Sigmoid colon (tissue), 7 donors: ENCODE data around the gene PEX16. TPM values are rescaled to one million over a fixed set of nuclear protein-coding genes. Genes with fewer than 3 reads are reported as not detected.

Experiments used
- DNase-seq: peaks from one replicate; pipeline ENCODE4 v3.0.0-alpha.2; 2019
- H3K27ac ChIP-seq, 4 donors: fragments of 200-600 bp; sonication (generic); one replicate each; pipeline ENCODE4 v1.5.1; 2016 to 2019; ENCODE audit warnings: mild to moderate bottlenecking in 1 of 4
- H3K27me3 ChIP-seq, 3 donors: fragments of 200-600 bp; sonication (generic); one replicate each; pipeline ENCODE4 v1.5.1; 2019; ENCODE audit warnings: mild to moderate bottlenecking in 1 of 3
- H3K36me3 ChIP-seq, 4 donors: fragments of 200-600 bp; sonication (generic); one replicate each; pipeline ENCODE4 v1.5.1; 2016 to 2019
- H3K4me1 ChIP-seq, 4 donors: fragments of 200-600 bp; sonication (generic); one replicate each; pipeline ENCODE4 v1.5.1; 2017 to 2019
- H3K4me3 ChIP-seq, 4 donors: fragments of 200-600 bp; sonication (generic); one replicate each; pipeline ENCODE4 v1.5.1; 2017 to 2019; ENCODE audit warnings: mild to moderate bottlenecking in 2 of 4, moderate library complexity in 1 of 4
- H3K9me3 ChIP-seq, 4 donors: fragments of 200-600 bp in 3 of 4; sonication (generic) in 3 of 4; one replicate each; pipeline versions ENCODE4 v1.5.1 to v1.6.1; 2013 to 2019
- EP300 ChIP-seq, 4 donors: sonication (generic); formaldehyde crosslinking; IDR thresholded peaks; one replicate each; pipeline ENCODE4 v1.6.1; 2017; ENCODE audit warnings: antibody characterized with exemption in 4 of 4
- POLR2A ChIP-seq, 2 donors: fragments of 450-650 bp; IDR thresholded peaks; one replicate each; pipeline ENCODE4 v1.6.1; 2016; ENCODE audit warnings: antibody characterized with exemption in 2 of 2, mild to moderate bottlenecking in 2 of 2, moderate library complexity in 2 of 2
- POLR2AphosphoS5 ChIP-seq, 4 donors: sonication (generic); formaldehyde crosslinking; IDR thresholded peaks; one replicate each; pipeline ENCODE4 v1.6.1; 2017; ENCODE audit warnings: antibody characterized with exemption in 4 of 4
- WGBS, 2 donors: extraction: QIAGEN DNeasy Blood & Tissue Kit; methylation state at CpG; one replicate each; pipeline ENCODE4 v1.1.7; 2013; 5-methylcytosine and 5-hydroxymethylcytosine counted together
- intact Hi-C: fragments of 100-400 bp; cut with DNase I; formaldehyde crosslinking; loops from one replicate; pipeline ENCODE4 v1.15.1; 2023
- polyA plus RNA-seq, 3 donors: library from polyadenylated mRNA; stranded (reverse); fragments of 200-250 nt; gene quantifications; one replicate each; pipeline ENCODE4 v1.2.3, GENCODE V29; 2013
- total RNA-seq, 4 donors: library from RNA; depleted of rRNA; stranded (reverse); fragments of >200 nt; gene quantifications; one replicate each; pipeline ENCODE4 v1.1.0, GENCODE V29; 2016
- TF ChIP-seq, protein P1 (sequence below), 4 experiments: fragments of 450-650 bp in 3 of 4; fragments of 200-600 bp in 1 of 4; IDR thresholded peaks; one replicate each; pipeline ENCODE4 v1.5.1; 2016 to 2019; ENCODE audit warnings: antibody characterized with exemption in 4 of 4, mild to moderate bottlenecking in 3 of 4, moderate library complexity in 2 of 4
- donor health status: healthy with polysubstance abuse.
- donor health status: Bipolar disorder and iron deficiency.
- donor health status: healthy.

The PEX16 gene
- total and polyA plus RNA-seq, 7 donors: 13.8 to 46.3 (median 28.2) TPM

DNA sequence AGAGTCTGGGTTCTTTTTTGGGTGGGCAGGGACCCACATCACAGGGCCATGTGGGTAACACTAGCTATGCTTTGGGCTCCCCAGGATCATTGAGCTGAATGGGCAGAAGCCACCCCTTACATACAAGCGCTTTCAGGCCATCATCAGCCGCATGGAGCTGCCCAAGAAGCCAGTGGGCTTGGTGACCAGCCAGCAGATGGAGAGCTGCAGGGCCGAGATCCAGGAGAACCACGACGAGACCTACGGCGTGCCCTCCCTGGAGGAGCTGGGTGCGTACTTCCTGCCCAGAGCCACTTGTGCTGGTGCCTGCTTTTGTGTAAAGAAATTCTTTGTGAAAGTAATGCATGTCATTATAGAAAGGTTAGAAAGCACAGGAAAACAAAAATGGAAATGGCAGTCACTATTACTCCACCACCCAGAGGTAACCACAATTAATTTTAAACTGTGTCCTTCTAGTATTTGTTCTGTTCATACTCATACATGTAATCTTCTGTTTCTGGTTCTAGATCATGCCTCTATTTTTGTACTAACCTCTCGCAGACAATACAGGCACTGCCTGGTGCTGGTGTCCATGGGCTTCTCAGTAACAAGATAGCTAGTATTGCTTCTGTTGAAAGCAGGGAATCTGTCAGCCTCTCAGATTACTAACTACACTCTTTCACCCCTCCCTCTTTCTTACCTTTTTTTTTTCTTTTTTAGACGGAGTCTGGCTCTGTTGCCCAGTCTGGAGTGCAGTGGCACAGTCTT, 56.7 kb downstream of the PEX16 start:
- Histone ChIP-seq H3K27me3 (no peaks in the 10 kb centered on the region), H3K4me3 (no peak overlapping the region), H3K36me3 (peaks cover 32 to 60% (median 39%) of the 10 kb centered on the region in 4 donors), H3K27ac (peak overlapping the region; percentile 81 to 99 (median 88)), H3K4me1 (peaks cover 0 to 57% (median 55%) of the 10 kb centered on the region in 4 donors), H3K9me3 (no peaks in the 10 kb centered on the region)
- intact Hi-C loops: loop anchor here (2.0 to 5.0 kb wide), 2 partner anchors 20 to 41 kb away; no protein-coding TSS in a partner anchor
- TF ChIP-seq POLR2AphosphoS5 (IDR thresholded peaks at IDR 0.05) (no peak), POLR2A (IDR thresholded peaks at IDR 0.05) (no peak), EP300 (IDR thresholded peaks at IDR 0.05) (no peak)
- TF ChIP-seq, protein P1, sequence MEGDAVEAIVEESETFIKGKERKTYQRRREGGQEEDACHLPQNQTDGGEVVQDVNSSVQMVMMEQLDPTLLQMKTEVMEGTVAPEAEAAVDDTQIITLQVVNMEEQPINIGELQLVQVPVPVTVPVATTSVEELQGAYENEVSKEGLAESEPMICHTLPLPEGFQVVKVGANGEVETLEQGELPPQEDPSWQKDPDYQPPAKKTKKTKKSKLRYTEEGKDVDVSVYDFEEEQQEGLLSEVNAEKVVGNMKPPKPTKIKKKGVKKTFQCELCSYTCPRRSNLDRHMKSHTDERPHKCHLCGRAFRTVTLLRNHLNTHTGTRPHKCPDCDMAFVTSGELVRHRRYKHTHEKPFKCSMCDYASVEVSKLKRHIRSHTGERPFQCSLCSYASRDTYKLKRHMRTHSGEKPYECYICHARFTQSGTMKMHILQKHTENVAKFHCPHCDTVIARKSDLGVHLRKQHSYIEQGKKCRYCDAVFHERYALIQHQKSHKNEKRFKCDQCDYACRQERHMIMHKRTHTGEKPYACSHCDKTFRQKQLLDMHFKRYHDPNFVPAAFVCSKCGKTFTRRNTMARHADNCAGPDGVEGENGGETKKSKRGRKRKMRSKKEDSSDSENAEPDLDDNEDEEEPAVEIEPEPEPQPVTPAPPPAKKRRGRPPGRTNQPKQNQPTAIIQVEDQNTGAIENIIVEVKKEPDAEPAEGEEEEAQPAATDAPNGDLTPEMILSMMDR (IDR thresholded peaks at IDR 0.05): no peak
- 86 to 94% methylated on average over 10 of the region's 10 CpGs for WGBS, 2 donors
- DNase-seq: no peak

DNA sequence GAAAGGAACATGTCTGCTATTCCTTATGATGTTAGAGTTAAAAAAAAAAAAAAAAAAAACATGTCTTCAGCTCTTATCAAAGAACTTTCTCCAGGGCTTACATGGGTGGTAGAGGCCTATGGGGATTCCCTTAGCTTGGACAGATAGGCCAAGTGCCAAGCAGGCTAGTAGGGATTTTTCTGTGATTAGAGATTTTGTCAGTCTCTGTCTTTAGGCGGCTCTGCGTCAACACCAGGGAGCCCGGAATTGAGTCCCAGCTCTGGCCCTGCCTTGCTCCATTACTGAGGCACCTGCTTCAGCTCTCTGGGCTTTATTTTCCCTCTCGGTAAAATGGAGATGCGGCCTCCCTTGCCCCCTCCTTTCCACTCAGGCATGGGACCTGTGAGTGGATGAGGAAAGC, 57.3 kb downstream of the PEX16 start:
- H3K27ac ChIP-seq: peak overlapping the region; percentile 81 to 99 (median 88)
- H3K27me3 ChIP-seq: no peaks in the 10 kb centered on the region
- no peak for DNase-seq
- H3K4me1 ChIP-seq: peaks cover 0 to 62% (median 60%) of the 10 kb centered on the region in 4 donors
- peaks cover 32 to 54% (median 36%) of the 10 kb centered on the region in 4 donors for H3K36me3 ChIP-seq
- no peak overlapping the region for H3K4me3 ChIP-seq
- intact Hi-C loops: loop anchor here (2.0 to 5.0 kb wide), 2 partner anchors 20 to 42 kb away; no protein-coding TSS in a partner anchor
- no peaks in the 10 kb centered on the region for H3K9me3 ChIP-seq
- 94 to 95% methylated on average over 5 of the region's 5 CpGs for WGBS, 2 donors
- TF ChIP-seq, protein P1 (IDR thresholded peaks at IDR 0.05): no peak
- TF ChIP-seq EP300 (IDR thresholded peaks at IDR 0.05) (no peak), POLR2AphosphoS5 (IDR thresholded peaks at IDR 0.05) (no peak), POLR2A (IDR thresholded peaks at IDR 0.05) (no peak)

Other genes with a start within 250 kb of the PEX16 start
- gene SLC35C1, start 112.7 kb downstream of the PEX16 start, total RNA-seq: 1 to 10 TPM; 5.3 to 8.6 (median 7.2) TPM
- gene SLC35C1, start 112.7 kb downstream of the PEX16 start, polyA plus RNA-seq: 10 to 100 TPM; 11.6 to 38.9 (median 20.4) TPM
- 10 to 100 TPM; 27.5 to 49.3 (median 38.9) TPM for gene CRY2, start 70.4 kb downstream of the PEX16 start, total RNA-seq
- 10 to 100 TPM in 2 of 3 donors, 1 to 10 TPM in 1; 5.3 to 14.9 (median 13.2) TPM for gene CRY2, start 70.4 kb downstream of the PEX16 start, polyA plus RNA-seq
- gene MAPK8IP1, start 32.2 kb downstream of the PEX16 start, total RNA-seq: 10 to 100 TPM in 2 of 4 donors, 1 to 10 TPM in 2; 4.9 to 15.5 (median 8.8) TPM
- 1 to 10 TPM; 1.2 to 4.2 (median 1.8) TPM for gene MAPK8IP1, start 32.2 kb downstream of the PEX16 start, polyA plus RNA-seq
- gene FREY1, start 10.6 kb downstream of the PEX16 start, total RNA-seq: 1 to 10 TPM in 2 of 4 donors, not detected in 2; 2.2 to 3.5 TPM
- gene FREY1, start 10.6 kb downstream of the PEX16 start, polyA plus RNA-seq: under 1 TPM in 1 of 3 donors, not detected in 2; 0.64 TPM
- gene LARGE2, start 4.8 kb upstream of the PEX16 start, total RNA-seq: not detected
- gene LARGE2, start 4.8 kb upstream of the PEX16 start, polyA plus RNA-seq: 10 to 100 TPM in 1 of 3 donors, under 1 TPM in 1, not detected in 1; 0.46 to 13.6 TPM
- 10 to 100 TPM; 30.3 to 58.6 (median 48.8) TPM for gene PHF21A, start 203.6 kb upstream of the PEX16 start, total RNA-seq
- gene PHF21A, start 203.6 kb upstream of the PEX16 start, polyA plus RNA-seq: 10 to 100 TPM in 2 of 3 donors, 1 to 10 TPM in 1; 5.3 to 17.3 (median 13.2) TPM